HepG2 (cell line): ENCODE results near the gene CPOX. TPM values are rescaled to one million over a fixed set of nuclear protein-coding genes. Genes with fewer than 3 reads are reported as not detected.

Experiments
- ATAC-seq: fragments of 200-7000 bp; cut with Tn5 transposase; 3 replicates; pipeline ENCODE4 v1.9.1; 2020; ENCODE audit warnings: mild to moderate bottlenecking, moderate library complexity
- BruUV-seq: library from RNA; stranded (reverse); fragments of 400-500 nt; replicated peaks from 2 replicates; lab custom pipeline; 2021; lab: Mats Ljungman, UMichigan
- CTCF ChIA-PET: fragments of 300-600 bp; formaldehyde crosslinking; extraction: SDS; loops from one replicate; lab custom pipeline; 2021; ENCODE audit warnings: low total read pairs, inconsistent platforms, low intra/inter-chr PET ratio; lab: Yijun Ruan, JAX
- POLR2A ChIA-PET: fragments of 350-600 bp; sonication (Branson Sonifier 250); formaldehyde crosslinking; loops from one replicate; lab custom pipeline; 2020; ENCODE audit warnings: antibody characterized with exemption, inconsistent platforms; lab: Yijun Ruan, JAX
- DNase-seq: peaks from one replicate; pipeline ENCODE4 v3.0.0-alpha.2; 2015; ENCODE audit warnings: low spot score
- FAIRE-seq: peaks from 3 replicates; lab custom pipeline; 2011; peaks lifted over from hg19 to GRCh38; lab: Jason Lieb, UNC
- H2AFZ ChIP-seq: one replicate; pipeline ENCODE4 v1.6.1; 2011; ENCODE audit warnings: low read length, inconsistent platforms
- H3K27ac ChIP-seq: fragments of 300-600 bp; 3 replicates; pipeline ENCODE4 v1.8.0; 2011; ENCODE audit warnings: mixed run types, mild to moderate bottlenecking, mixed read lengths, low read length, inconsistent platforms; ENCODE audit not compliant: insufficient read depth; ENCODE audit errors: extremely low read length
- H3K27me3 ChIP-seq, 2 experiments: fragments of 200-600 bp in 1 of 2; 2 replicates in 1 of 2; 3 replicates in 1 of 2; pipeline versions ENCODE4 v1.6.0 to v1.8.0; 2011; ENCODE audit warnings: low read length in 2 of 2, mild to moderate bottlenecking in 2 of 2, moderate library complexity in 2 of 2, inconsistent platforms in 1 of 2; ENCODE audit not compliant: insufficient read depth in 2 of 2, control insufficient read depth in 1 of 2
- H3K36me3 ChIP-seq, 2 experiments: fragments of 200-600 bp in 1 of 2; replicated peaks in 1 of 2; 2 replicates in 1 of 2; 3 replicates in 1 of 2; pipeline versions ENCODE4 v1.5.1 to v1.8.0; 2011; ENCODE audit warnings: low read length in 2 of 2, inconsistent platforms in 1 of 2; ENCODE audit not compliant: insufficient read depth in 2 of 2, control insufficient read depth in 1 of 2
- H3K4me1 ChIP-seq: 2 replicates; pipeline ENCODE4 v1.5.1; 2012; ENCODE audit warnings: low read length, inconsistent platforms; ENCODE audit not compliant: insufficient read depth
- H3K4me2 ChIP-seq: 2 replicates; pipeline ENCODE4 v1.6.0; 2011; ENCODE audit warnings: low read depth, low read length, inconsistent platforms
- H3K4me3 ChIP-seq, 3 experiments: fragments of 200-600 bp in 1 of 3; sonication (generic), shearing (Covaris generic) in 1 of 3; replicated peaks in 1 of 3; 2 replicates each; pipeline ENCODE4 v1.5.1; 2011 to 2016; ENCODE audit warnings: low read length in 3 of 3, inconsistent platforms in 2 of 3, low read depth in 2 of 3, mild to moderate bottlenecking in 2 of 3, control low read depth in 1 of 3, mixed read lengths in 1 of 3; ENCODE audit not compliant: insufficient read depth in 1 of 3
- H3K79me2 ChIP-seq: one replicate; pipeline ENCODE4 v1.6.1; 2011; ENCODE audit warnings: low read length, inconsistent platforms; ENCODE audit not compliant: insufficient read depth
- H3K9ac ChIP-seq: 2 replicates; pipeline ENCODE4 v1.6.0; 2011; ENCODE audit warnings: mild to moderate bottlenecking, low read depth, low read length, inconsistent platforms; ENCODE audit not compliant: insufficient read depth
- H3K9me3 ChIP-seq: 2 replicates; pipeline ENCODE4 v1.5.1; 2012; ENCODE audit warnings: mild to moderate bottlenecking, low read length
- H4K20me1 ChIP-seq: 2 replicates; pipeline ENCODE4 v1.6.0; 2011; ENCODE audit warnings: inconsistent platforms, mild to moderate bottlenecking, low read length, moderate library complexity; ENCODE audit not compliant: insufficient read depth
- CBX2 ChIP-seq, 2 experiments: fragments of 200-600 bp in 1 of 2; sonication (generic); formaldehyde crosslinking in 1 of 2; IDR thresholded peaks; 2 replicates each; pipeline versions ENCODE4 v1.7.0 to v1.8.1; 2018 to 2022; ENCODE audit warnings: low read depth in 2 of 2, low read length in 1 of 2, mild to moderate bottlenecking in 1 of 2, missing genetic modification reagents in 1 of 2
- CREM ChIP-seq, 2 experiments: sonication (generic) in 1 of 2; formaldehyde crosslinking in 1 of 2; IDR thresholded peaks; 2 replicates each; pipeline versions ENCODE4 v1.4.0 to v1.6.1; 2016 to 2020; ENCODE audit warnings: antibody characterized with exemption in 1 of 2, mild to moderate bottlenecking in 1 of 2, missing genetic modification reagents in 1 of 2
- SRF ChIP-seq: IDR thresholded peaks from 2 replicates; pipeline ENCODE4 v1.6.1; 2011; ENCODE audit warnings: mild to moderate bottlenecking, low read depth, low read length, moderate library complexity
- ZNF367 ChIP-seq: sonication (generic); formaldehyde crosslinking; IDR thresholded peaks from 2 replicates; pipeline ENCODE4 v1.4.0; 2020; ENCODE audit warnings: missing genetic modification reagents, borderline replicate concordance
- ZNF672 ChIP-seq: sonication (generic); formaldehyde crosslinking; IDR thresholded peaks from 2 replicates; pipeline ENCODE4 v1.8.1; 2022; ENCODE audit warnings: missing genetic modification reagents
- ZNF761 ChIP-seq: sonication (generic); formaldehyde crosslinking; conservative IDR thresholded peaks from 2 replicates; pipeline ENCODE4 v1.4.0; 2020; ENCODE audit warnings: mild to moderate bottlenecking, missing genetic modification reagents
- ZUFSP ChIP-seq: sonication (generic); formaldehyde crosslinking; IDR thresholded peaks from 2 replicates; pipeline ENCODE4 v1.9.0; 2021; ENCODE audit warnings: missing genetic modification reagents, mild to moderate bottlenecking, borderline replicate concordance
- WGBS: methylation state at CpG from one replicate; pipeline ENCODE4 v1.1.6; 2017; ENCODE audit warnings: low lambda C conversion rate; 5-methylcytosine and 5-hydroxymethylcytosine counted together
- in situ Hi-C: cut with HindIII; loops from 2 replicates; pipeline ENCODE4 v1.10.0; 2017; ENCODE audit warnings: low pct_unique_long_range_greater_than_20kb; ENCODE audit not compliant: extremely low pct_ligation_motif_present
- intact Hi-C: fragments of 100-400 bp; cut with micrococcal nuclease; formaldehyde crosslinking; loops from one replicate; pipeline ENCODE4 v1.10.0; 2022; ENCODE audit not compliant: unreplicated experiment
- polyA plus RNA-seq, 8 experiments: library from polyadenylated mRNA; depleted of rRNA in 3 of 8; stranded (reverse) in 7 of 8; unstranded in 1 of 8; fragments of >200 nt; fragmentation: Illumina TruSeq in 4 of 8; extraction: Trizol in 4 of 8; gene quantifications; 2 replicates each; pipeline versions ENCODE4 v1.2.1 to v1.2.3, GENCODE V29; 2011 to 2016; ENCODE audit warnings: low read depth in 4 of 8, missing spikeins in 1 of 8, mixed read lengths in 1 of 8; ENCODE audit not compliant: insufficient read depth in 1 of 8
- total RNA-seq, 5 experiments: library from RNA; depleted of rRNA; stranded (reverse); fragments of >200 nt; fragmentation: Illumina TruSeq; extraction: Trizol; gene quantifications; 2 replicates each; pipeline ENCODE4 v1.2.3, GENCODE V29; 2016; ENCODE audit warnings: low read depth in 1 of 5

CPOX gene
- total and polyA plus RNA-seq, 2 of the 13 experiments (the other 11 are each of a cell fraction or from before 2014, with no cell fraction given) = 34.2 to 37.2 TPM

GRCh38 chr3:98601180-98601579 lies 7.8 kb upstream of the CPOX start:
- no peaks in the 10 kb centered on the region for H3K79me2 ChIP-seq
- H3K4me3 ChIP-seq = no peak overlapping the region
- peaks cover 49% of the 10 kb centered on the region for H3K4me1 ChIP-seq
- no peak for ATAC-seq
- TF ChIP-seq ZNF367 (CRISPR knock-in tag) (no peak), CREM (IDR thresholded peaks at IDR 0.05) (no peak), CREM (CRISPR knock-in tag; IDR thresholded peaks at IDR 0.05) (no peak), SRF (no peak), ZUFSP (no peak), CBX2 (IDR thresholded peaks at IDR 0.05; ENCODE audit: low read depth, low read length) (no peak), CBX2 (CRISPR knock-in tag; IDR thresholded peaks at IDR 0.05; ENCODE audit: low read depth) (no peak), ZNF761 (no peak), ZNF672 (CRISPR knock-in tag) (no peak)
- TF ChIP-seq, all 625 proteins: peak for 0
- H3K27ac ChIP-seq = no peak overlapping the region
- WGBS = 24% methylated on average over 2 of the region's 2 CpGs
- FAIRE-seq = no peak
- no peak for DNase-seq
- no peaks in the 10 kb centered on the region for H4K20me1 ChIP-seq
- H3K4me2 ChIP-seq = no peak overlapping the region
- CTCF ChIA-PET = no interaction called here
- no peaks in the 10 kb centered on the region for H3K9me3 ChIP-seq
- no TSS peak for BruUV-seq
- H2AFZ ChIP-seq = no peak overlapping the region
- POLR2A ChIA-PET = interaction anchor here (1.3 kb wide), 1 partner anchor 133 kb away, joined by 3 read pairs; no protein-coding TSS in a partner anchor
- H3K36me3 ChIP-seq = no peaks in the 10 kb centered on the region
- intact Hi-C loops (no loop called here), in situ Hi-C loops (loop anchor here (5.0 kb wide), 1 partner anchor 211 kb away; no protein-coding TSS in a partner anchor)
- H3K9ac ChIP-seq = no peak overlapping the region
- H3K27me3 ChIP-seq = no peaks in the 10 kb centered on the region
